GM19351 (cell line): Measurements from ENCODE around the gene ABLIM2.
"Not testable (repeated sequence)": the region's sequence is repeated elsewhere in the genome, so short reads cannot be mapped to it uniquely, and the experiment has no call there.

Experiments
- ATAC-seq: cut with Tn5 transposase; IDR thresholded peaks from one replicate; pipeline ENCODE4 v1.9.1; 2021; ENCODE audit warnings: mild to moderate bottlenecking, moderate library complexity; ENCODE audit not compliant: unreplicated experiment

Gene ABLIM2

DNA sequence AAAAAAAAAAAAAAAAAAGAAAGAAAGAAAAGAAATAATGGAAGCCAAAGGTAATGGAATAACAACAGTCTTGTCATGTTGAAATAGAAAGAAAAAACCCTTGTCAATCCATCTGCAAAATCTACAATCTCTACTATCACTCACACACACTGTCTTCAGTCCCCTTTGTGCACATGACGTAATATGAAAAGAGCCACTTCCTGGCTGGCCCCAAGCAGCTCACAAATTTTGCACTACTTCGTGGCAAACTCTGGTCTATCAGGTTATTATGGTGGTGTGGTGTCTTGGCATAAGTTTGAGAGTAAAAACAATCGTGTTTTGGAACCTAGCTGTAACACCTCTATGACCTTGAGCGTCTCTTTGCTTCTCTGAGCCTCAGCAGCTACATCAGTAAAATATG, 210.7 kb downstream of the ABLIM2 start:
- no peak for ATAC-seq

DNA sequence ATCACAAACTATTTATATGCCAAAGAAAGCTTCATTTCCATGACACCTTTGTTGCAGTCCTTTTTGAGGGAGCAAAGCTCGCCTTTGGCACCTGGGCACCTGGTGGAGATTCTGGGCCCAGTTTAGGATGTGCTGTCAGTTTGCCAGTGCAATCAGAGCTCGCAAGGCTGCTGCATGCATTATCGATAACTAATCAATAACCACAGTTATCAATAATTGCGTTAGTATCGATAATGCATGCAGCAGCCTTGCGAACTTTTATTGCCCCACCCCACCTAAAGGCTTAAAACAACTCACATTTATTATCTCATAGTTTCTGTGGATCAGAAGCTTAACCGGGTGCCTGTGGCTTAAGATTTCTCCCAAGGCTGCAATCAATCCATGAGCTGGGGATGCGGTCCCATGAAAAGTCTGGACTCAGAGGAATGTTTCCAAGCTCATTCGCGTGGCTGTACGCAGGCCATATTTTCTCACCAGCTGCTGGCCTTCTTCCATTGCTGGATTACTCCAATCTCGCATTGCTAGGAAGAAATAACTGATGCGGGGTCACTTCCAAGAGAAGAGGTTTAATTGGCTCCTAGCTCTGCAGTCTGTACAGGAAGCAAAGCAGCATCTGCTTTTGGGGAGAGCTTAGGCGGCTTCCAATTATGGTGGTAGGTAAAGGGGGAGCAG, 212.8 kb downstream of the ABLIM2 start:
- no peak for ATAC-seq

DNA sequence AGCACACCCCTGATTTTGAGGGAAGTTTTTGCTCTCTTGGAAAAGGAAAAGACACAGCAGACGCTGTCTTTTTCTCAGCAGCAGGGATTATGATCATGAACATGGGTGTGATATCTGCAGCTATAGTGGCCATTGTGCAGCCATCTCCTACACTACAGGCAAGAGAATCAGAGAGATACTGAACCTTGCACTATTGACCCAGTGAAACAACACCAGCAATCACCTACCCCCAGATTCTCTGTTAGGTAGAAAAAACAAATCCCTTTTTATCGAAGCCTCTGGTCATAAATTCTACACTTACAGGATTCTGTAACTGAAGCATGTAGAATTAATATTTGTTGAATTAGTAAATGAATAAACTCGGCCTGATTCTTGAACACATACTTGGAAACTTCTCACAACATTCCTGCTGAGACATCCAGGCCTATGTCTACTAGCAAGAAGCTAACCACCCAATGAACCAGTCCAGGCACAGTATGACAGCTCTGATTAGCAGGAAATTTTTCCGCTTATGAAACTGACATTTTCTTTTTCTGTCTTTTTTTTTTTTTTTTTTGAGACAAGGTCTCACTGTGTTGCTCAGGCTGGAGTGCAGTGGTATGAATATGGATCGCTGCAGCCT, 213.9 kb downstream of the ABLIM2 start:
- no peak for ATAC-seq

DNA sequence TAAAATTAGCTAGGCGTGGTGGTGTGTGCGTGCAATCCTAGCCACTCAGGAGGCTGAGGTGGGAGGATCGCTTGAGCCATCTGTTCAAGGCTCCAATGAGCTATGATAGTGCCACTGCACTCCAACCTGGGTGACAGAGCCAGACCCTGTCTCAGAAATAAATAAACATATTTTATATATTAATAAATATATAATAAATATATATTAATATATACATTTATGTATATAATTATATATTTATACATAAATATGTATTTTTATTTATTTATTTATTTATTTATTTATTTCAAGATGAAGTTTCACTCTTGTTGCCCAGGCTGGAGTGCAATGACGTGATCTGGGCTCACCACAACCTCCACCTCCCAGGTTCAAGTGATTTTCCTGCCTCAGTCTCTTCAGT, 214.9 kb downstream of the ABLIM2 start:
- not testable (repeated sequence) for ATAC-seq

DNA sequence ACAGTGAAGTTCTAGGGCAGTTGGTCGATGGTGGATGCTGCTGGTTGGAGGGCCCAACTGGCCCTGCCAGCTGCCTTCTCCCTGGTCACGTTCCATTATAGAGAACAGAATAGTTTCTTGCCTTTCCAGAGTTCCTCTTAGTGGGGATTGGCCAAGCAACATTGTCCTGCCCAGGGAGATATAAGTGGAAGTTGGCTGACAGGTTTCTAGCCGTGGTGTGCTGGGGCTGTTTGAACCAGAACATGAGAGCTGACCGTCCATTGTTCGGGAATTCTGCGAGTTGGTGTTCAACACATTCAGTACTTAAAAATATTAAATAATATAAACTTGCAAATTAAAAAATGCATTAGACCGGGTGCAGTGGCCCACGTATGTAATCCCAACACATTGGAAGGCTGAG, 215.4 kb downstream of the ABLIM2 start:
- ATAC-seq = no peak

DNA sequence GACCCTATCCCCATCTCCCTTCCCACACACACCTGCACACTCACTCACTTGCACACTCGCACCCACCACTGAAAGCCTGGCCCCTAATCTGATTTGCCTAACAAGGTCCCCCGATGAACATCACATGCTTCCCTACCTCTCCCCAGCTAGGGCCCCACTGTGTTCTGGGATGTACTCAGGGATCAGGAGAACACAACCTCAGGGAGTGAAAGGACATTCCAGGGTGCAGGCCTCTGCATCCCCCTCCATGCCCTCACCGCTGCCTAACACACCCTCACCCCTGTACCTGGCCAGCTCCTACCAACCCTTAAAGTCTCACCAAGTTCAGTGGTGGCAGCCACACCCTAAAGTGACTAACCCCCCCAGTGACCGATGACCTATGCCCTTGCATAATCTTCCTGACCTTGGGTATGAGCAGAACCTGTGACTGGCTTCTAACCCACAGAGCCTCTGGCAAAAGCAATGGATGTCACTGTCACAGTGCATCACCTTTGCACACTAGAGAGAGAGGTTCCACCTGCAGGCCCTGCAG, 216.6 kb downstream of the ABLIM2 start:
- no peak for ATAC-seq

DNA sequence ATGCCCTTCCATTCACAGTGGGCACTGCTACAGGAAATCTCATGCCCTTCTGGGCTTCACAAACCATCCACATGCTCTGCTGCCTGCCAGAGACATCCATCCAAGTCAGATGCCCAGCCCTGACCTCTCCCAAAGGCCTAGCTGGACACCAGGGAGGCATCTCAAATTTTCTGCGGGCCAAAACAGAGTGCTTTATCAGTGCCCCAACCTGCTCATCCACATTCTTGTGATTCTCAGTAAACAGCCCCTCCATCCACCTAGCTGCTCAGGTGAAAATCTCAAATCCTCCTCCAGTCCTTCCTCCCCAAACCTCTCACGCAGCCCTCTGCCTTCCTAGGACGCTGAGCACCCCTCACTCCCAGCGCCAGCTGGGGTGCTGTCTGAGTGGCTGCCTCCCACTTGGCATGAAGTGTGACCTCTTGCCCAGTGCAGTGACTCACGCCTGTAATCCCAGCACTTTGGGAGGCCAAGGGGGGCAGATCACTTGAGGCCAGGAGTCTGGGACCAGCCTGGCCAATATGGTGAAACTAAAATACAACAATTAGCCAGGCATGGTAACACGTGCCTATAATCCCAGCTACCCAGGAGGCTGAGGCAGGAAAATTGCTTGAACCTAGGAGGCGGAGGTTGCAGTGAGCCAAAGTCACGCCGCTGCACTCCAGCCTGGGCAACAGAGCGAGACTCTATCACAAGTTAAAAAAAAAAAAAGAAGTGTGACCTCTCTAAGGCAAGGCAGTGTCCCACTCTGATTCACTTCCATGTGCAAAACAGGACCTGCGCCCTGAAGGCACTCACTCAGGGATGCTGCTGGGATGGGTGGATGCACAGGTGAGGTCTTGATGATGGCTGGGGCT, 217.3 kb downstream of the ABLIM2 start:
- ATAC-seq = no peak

DNA sequence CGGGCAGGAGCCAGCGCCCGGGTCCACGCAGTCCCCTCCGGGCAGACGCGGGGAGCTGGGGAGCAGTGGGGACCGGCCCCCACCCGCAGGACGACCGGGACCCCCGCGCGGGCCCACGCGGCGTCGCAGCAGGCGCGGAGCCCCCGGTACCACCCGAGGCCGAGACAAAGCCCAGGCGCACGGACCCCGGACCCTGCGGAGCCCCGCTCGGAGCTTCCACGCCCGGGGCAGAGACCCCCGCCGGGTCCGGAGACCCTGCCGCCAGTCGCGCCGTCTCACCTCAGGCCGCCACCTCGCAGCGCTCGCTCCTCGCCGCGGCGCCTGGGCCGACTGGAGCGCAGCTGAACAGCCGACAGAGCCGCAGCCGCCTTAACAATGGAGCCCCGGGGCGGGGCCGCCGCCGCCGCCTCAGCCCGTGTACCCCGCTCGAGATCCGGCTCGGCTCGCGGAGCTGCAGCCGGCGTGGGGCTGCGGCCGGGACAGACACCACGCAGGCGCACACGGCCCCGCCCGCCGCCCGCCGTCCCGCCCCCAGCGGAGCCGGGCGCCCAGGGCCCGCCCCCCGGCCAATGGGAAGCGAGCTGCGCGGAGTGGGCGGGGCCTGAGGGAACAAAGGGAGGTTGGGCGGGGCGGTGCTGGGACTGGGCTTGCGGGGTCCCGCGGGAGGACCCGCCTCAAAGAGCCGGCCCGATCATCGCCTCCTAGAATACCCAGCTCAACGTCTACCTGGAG, 219.1 kb downstream of the ABLIM2 start, which contains the start of gene AFAP1:
TSS of gene AFAP1 (minus strand) at position 485 of the 732 bp plus-strand sequence. CDS start 67,783 bp downstream, outside the sequence.
- ATAC-seq = peak; percentile 92

DNA sequence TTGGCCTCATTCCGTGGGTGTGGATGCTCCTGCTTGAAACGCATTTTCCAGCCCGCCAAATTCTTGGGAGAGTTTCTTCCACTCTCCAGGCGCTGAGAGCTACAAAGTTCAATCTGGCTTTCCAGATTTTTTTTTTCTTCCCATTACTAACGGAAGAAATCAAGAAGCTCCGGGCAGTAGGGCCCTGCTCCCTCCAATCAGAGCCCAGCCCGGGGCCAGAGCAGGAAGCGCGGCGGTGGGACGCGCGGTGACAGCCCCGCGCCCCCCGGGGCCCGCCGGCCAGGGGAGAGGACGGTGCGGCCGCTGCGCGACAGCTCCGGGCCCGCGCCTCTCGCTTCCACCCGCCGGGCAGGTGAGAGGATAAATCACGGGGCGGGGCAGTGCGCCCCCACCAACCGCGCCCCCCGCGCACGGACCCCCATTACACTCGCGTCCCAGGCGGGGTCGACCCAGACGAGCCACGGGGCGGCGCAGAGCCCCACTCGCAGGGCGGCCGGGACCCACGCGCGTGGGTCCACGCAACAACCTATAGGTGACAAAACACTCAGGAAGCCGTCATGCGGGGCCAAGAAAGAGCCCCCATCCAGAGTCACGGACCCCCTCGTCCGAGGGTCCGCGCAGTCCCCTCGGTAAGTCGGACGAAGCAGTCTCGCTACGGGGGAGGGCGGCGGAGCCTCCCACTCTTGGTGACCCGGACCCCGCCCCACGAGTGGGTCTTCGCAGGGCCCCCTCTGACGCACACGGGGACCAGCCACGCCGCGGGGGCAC, 219.8 kb downstream of the ABLIM2 start:
- no peak for ATAC-seq

DNA sequence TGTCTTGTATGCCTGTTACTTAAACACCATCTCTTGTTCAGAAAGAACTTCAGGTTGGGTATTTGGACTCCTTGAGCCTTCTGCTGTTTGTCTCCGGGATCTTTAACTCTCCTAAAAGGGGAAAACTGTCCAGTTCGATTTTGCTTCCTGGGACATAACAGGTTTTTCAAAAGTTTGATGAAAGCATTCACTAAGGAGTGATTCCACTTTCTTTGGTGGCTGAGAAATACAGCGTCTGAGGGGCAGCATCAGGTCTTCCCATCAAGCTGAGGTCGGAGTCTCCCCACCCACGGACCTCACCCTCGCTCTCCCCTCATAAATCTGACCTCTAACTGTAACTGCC, 220.4 kb downstream of the ABLIM2 start:
- ATAC-seq = no peak

DNA sequence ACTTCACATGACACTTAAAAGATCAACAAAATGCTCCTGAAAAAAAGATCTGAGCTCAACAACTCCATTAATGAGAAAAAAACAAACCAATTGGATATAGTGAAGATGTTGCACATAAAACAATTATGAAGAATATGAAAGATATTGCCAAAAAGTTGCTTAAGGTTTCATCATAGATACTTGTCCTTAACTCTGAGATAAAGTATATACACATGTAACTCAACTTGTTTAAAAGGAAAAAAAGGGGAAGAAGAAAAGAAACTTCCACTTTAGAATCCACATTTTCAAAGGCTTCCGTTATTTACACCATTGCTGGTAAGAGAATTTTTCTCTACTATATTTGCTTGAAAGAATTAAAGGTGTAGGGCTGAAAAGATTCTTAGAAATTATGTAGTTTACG, 221.6 kb downstream of the ABLIM2 start:
- ATAC-seq = no peak

DNA sequence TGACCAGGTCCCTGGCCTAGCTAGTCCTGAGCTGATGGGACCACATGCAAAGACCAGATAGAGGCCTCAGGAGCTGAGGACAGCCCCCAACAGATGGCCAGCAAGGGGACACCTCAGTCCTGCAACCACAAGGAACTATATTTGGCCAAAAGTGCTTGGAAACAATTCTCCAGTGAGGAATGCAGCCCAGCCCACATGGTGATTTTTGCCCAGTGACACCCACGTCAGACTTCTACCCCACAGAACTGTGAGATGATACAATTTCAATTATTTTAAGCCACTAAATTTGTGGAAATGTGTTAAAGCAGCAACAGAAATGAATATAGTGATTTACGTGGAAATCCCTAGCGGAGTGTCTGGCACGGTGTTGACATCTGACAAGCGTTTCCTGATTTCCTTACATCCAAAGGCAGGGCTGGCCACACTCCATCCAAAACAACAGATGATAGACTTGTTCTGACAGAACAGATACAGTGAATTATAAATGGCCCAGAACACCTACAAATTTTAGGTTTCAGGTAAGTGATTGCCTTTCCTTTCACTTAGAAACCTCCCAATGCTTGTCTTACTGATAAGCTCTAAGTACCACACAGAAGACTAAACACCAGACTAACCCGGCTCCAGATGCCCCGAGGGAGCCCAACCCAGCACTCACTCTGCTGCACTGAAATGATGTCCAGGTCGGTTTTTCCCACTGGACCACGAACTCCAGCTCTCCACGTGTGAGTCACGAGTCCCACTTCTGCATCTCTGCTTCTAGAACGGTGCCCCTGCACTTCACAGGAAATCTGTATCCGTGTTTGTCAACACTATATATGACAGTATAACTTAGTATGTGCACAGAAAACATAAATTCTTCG, 224.7 kb downstream of the ABLIM2 start:
- no peak for ATAC-seq

DNA sequence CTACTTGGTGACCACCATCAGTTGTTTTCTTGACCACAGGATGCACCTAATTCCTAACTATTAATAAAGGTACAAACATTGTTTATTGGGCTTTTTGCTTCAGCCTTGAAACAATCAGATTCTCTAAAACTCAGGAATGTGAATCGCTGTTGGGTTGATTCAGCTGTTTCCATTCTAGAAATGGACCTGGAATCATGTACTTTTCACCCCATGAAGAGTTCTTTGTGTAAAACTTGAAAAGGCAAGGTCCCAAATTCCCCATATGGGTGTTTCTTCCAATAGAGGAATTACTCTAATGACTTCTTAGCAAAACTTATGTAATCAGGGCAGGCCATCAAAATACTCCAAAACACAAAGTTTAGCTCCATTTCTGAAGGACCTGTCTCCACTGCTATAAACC, 226.3 kb downstream of the ABLIM2 start:
- no peak for ATAC-seq

DNA sequence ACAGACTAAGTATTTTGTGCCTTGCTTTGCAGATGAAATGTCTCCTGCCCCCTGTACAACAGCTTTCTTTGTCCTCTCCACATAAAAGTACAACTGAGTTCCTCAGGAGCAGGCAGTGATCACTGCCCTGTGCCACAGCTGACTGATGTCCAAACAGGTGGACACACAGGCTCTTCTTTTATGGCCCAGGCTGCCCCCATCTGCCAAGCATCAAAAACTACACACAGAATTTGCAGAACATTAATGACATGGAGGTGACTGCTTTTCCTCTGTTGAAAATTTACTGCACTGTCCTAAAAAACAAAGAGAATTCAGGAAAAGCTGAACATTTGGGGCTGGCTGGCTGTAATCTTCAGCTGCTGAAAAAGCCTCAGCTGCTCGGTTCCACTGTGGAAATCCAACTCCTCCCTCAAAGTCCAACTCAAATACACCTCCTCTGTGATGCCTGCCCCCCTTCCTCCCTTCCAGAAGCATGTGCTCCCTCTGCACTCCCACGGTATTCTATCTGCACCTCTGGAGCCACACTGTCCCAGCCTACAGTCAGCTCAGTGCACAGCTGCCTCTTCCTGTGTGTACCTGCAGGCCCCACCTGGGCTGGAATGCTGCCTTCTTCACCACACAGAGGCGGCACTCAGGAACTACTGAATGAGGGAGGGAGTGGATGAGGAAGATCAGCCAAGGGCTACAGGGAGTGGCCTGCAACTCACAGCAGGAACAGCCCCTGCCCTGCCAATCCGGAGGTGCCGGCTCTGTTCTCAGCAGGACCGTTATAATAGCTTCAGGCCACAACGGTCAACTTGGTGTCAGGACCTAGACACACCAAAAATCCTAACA, 229.3 kb downstream of the ABLIM2 start:
- no peak for ATAC-seq

DNA sequence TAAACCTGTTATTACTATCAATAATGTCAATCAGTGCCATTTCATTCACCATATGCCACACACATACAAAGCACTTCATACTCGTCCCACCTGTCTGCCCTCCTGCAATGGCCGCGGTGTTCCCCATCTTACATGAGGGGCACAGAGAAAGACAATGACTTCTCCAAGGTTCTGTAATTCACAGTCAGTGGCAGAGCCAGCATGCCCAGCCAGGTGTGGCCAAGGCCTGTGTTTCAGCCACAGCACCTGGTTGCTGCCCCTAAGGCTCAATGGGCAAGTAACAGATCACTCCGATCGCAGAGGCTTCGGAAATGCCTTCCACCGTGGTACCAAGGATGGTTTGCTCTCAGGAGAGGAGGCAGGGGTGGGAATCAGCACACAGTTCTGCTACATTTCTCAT, 229.9 kb downstream of the ABLIM2 start:
- no peak for ATAC-seq

DNA sequence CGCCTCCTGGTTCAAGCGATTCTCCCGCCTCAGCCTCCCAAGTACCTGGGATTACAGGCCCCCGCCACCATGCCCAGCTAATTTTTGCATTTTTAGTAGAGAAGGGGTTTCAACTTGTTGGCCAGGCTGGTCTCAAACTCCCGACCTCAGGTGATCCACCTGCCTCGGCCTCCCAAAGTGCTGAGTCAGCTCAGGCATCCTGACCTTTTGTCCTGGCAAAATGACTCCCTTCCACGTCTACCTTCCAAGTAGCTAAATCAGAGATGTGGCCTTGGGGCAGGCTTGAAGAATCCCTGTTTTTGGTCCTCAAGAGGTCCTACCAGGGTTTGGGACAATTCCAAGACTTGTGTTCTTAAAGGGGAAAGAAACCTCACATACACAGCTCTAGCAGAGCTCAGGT, 231.8 kb downstream of the ABLIM2 start:
- ATAC-seq = no peak

DNA sequence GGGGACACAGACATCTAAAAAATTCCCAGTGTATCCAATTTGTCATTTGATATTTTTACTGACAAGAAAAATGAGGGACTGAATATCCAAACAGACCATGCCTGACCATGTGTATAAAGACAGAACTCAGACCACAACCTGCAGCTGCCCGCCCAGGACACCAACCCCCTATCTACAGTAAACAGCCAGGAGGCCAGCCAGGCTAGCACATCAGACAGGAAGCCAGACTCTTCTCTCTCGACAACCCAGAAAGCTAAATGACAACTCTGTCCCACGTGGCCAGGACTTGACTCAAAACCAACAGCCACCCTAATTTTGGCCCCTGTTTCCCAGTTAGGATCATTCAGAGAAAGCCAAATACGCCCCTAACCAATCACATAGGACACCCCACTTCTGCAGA, 234.0 kb downstream of the ABLIM2 start:
- ATAC-seq = no peak

DNA sequence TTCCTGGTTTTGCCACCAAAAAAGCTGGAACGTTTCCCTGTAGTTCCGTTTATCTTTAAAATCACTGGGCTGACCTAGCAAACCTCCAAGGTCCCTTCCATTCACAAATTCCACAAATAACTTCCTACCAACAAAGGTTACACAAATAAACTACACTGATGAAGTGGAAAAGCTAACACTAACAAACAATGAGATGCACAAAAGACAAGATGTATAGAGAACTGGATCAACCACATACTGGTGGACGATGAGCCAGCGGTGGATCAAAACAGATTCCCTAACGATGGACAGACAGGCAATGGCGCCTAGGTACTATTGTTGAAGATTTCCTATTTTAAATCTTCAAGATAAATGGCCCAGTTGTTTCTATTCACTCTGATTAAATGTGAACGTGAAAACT, 234.4 kb downstream of the ABLIM2 start:
- no peak for ATAC-seq

DNA sequence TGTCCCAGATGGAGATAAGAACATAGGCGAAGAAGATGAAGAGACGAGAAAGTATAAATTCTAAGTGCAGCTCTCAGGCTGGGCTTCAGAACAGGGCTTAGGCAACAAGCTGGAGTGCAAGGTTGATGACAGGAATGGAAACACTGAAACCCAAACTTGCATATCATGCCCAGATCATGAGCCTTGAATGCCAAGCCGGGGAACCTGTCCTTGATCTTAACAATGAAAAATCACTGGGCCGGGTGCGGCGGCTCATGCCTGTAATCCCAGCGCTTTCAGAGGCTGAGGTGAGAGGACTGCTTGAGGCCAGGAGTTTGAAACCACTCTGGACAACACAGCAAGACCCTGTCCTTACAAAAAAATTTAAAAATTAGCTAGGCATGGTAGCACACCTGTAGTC, 236.1 kb downstream of the ABLIM2 start:
- ATAC-seq = no peak
